GM10847 (cell line): Measurements from ENCODE around the gene RACGAP1.

Experiments
- POLR2A ChIP-seq: IDR thresholded peaks from 2 replicates; pipeline ENCODE4 v1.6.1; 2011; ENCODE audit not compliant: insufficient read length; ENCODE audit errors: extremely low read depth

Gene RACGAP1

DNA sequence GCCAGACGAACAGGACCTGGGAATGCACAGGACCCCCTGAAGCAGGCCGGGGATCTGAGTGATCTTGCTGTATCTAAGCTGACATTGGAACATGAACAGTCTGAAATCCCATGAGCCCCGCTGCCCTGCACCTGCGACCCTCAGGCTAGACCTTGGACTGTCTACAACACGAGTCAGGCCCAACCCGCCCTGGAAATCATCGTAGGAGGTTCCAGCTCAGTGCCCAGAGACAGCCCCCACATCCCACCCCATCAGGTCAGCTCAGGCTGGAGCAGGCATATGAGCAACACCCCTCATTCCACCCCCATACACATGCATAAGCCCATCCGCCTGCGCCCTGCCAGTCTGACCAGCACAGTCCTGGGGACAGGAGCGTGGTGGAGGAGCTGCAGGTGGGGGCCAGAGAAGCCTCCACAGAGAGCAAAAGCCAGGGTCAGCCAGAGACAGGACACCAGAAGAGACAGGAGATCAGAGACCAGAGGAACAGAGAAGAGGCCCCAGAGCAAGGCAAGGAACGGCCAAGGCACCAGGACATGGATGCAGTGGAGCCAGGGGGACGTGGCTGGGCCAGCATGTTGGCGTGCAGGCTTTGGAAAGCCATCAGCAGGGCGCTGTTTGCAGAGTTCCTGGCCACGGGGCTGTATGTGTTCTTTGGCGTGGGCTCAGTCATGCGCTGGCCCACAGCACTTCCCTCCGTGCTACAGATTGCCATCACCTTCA is 52.5 kb downstream of the RACGAP1 start, which contains the start of gene AQP6:
Gene AQP6, plus strand, starts transcription at position 307 of the 720 bp plus-strand sequence. Its CDS starts 227 bp downstream, at position 534.
- TF ChIP-seq POLR2A = no peak

DNA sequence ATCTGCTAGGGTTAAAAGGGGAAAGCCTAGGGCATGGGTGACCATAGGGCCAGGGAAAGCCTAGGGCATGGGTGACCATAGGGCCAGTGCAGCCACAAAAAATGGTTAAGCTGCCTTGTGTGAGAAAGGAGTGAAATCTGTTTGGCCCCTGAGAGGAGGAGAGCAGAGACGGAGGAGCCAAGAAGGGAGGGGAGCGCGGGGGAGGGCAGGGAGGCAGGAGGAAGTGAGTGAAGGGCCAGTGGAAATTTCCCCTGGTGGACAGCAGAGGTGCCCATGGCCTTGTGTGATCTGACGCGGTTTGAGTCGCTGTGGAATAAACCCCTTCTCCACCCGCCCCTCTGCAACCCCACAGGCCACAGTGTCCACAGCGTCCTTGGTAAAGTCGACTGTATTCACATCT is 53.2 kb downstream of the RACGAP1 start:
- no peak for TF ChIP-seq POLR2A

DNA sequence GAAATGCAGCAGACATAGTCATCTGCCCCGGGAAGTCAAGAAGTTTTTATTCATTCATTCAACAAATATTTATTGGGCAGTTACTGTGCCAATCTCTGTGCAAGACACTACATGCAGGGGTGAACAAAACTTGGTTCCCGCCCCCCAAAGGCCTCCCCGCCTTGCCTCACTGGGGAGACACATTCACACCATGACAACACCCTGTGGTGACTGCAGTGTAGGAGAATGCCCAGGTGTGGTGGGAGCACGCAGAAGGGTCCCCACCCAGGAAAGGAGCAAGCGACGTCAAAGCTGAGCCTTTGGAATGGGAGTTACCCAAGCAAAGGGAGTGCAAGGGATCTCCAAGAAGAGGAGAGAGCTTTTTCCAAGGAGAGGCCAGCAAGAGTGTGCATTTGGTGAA is 54.2 kb downstream of the RACGAP1 start:
- TF ChIP-seq POLR2A = no peak

DNA sequence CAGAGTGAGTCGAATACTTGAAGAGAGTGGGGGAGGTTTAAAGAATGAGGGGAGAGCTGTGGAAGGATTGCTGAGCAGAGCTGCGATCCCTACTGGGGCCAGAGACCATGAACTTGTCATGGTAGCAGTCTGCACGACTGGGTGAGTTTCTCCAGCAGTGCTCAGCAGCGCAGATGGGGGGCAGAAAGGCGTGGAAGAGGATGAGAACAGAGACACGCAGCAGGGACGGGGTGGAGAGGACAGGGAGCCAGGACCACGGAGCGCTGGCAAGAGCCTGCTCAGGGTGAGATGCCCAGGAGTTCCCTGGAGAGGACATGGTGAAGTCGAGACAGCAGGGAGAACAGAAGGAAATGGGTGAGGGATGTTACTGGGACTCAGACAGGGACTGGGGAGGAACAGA is 54.6 kb downstream of the RACGAP1 start:
- no peak for TF ChIP-seq POLR2A

DNA sequence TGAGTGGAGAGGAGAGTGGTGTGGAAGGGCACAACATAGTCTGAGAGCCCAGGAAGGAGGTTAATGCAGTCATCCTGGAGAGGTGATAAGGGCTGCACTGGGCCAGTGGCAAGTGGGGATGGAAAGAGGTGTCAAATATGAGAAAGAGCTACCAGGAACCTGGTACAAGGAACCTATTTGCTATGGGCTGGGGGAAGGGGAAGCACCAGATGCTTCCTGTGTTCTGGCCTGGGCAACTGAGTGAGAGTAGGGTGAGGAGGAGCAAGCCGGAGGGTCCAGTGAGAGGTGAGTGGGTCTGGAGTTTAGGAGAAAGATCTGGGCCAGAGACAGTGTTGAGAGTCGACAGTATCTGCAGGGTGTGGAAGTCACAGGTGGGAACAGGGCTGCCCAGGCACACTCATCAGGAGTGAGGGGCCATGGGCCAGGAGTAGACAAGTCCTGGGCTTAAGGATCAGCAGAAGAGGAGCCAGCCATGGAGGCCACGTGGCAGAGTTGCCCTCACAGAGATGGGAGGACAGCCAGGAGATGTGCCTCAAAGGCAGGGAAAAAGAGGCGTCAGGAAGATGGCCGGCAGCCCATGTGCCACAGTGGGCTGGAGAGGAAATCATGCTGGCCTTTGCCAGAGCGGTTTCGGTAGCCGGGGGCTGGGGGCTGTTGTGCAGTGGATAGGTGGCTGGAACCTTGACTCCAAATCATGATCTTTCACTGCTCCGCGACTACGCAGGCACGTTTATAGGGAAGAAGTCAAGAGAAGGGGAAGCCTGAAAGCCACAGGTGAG is 55.5 kb downstream of the RACGAP1 start:
- no peak for TF ChIP-seq POLR2A

DNA sequence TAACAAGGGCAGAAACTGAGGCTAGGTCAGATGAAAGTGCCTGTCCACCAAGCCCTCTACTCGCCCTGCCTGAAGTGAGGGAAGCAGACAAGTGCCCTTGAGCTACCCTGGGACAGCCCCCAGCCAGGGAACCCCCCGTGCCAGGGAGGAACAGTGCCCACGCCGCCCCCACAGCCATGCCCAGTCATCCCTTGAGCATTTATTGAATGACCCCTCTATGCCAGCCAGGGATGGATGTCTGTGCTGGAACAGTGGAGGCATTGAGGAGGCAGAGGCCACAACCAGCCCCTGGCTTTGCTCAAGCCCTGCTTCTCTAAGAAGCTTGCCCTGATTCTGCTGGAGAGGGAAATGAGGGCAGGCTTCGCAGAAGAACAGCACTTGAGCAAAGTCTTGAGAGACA is 56.3 kb downstream of the RACGAP1 start:
- no peak for TF ChIP-seq POLR2A

DNA sequence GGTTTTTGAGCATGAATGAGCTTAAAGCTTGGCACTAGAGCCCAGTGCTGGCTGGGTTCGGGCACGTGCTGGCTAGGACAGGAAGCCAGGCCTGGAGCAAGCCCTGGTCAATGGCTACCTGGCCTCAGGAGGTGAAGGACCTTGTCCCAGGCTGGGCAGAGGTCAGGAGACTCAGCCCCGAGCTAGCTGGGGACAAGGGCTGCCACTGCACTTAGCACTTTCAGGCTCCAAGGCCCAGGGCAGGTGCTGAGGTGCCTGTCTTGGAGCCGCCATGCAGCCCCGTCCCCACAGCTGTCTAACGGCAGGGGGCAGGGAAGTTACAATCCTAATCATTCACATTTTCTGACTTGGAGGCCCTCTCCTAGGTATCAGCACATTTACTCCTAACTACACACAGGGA is 56.8 kb downstream of the RACGAP1 start:
- TF ChIP-seq POLR2A = no peak

DNA sequence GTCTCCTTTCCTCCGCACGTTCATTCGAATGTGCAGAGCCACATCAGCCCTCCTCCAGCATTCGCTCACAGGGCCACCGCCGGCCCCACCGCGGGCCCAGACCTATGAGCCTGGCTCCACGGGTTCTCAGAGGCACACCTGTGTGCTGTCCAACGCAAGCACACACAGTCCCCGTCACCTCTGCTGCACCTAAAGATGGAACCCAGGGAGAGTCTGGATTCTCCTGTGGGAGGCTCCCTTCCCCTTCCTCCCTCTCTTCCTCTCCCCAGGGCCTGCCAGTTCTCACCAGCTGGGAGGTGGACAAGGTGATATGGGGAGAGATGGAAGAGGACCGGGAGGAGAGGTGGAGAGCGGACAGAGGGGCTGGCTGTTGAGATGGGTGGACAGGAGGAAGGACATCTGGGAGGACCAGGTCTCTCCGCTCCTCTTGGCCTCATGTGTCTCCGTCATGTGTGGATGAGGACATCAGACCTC is 57.5 kb downstream of the RACGAP1 start:
- TF ChIP-seq POLR2A = no peak

DNA sequence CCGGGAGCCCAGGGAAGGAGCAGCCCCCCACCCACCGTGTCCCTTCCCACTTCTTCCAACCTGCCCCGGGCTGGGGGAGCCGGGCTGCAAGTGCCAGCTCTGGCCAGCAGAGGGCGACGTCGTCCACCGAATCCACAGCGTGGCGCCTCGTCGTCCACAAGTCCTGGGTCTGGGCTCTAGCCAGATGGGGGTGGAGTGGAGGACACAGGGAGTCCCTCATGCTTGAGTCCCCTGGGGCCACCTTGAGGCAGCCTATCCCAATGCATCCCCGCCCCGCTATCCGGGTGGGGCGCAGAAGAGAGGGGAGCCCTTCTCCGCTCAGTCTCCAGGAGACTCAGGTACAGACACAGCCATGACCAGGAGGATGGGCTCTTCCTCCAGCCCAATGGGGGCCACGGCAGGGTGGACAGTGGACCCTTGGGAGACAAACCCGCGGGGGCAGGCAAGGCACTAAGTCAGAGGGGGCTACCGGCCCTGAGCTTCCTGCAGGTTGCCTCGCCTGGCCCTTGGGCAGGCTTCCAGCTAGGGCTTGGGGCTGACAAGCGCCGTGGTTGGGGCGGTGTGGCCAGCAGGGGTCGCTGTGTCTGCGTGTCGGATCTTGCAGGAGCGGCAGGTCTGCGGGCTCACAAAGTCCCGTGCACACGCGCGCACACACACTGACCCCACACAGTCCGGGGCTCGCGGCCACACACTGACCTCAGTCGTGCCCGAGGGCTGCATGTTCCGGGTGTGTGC is 58.1 kb downstream of the RACGAP1 start:
- no peak for TF ChIP-seq POLR2A

DNA sequence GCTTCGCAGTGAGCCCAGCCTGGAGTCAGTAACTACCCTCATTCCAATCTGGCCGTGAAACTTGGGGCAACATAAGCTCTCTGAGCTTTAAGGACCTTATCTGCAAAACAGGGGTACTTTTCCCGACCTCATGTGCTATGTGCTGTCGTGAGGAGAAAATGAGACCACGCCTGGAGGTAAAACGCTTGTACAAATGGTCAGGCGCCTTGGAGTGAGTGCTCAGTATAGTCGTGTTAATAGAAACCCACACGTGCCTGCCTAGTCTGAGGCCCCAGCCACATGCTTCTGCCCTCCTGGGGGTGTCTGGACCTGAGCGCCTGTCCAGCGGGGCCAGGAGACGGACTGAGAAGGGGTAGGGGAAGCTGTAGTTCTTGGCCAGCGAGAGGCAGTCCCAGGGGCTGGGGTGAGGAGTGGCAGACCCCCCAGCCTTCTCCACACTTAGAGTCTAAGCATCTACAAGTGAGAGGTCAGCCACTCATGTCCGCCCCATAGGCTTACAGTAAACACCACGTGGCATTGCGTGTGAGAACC is 58.7 kb downstream of the RACGAP1 start:
- no peak for TF ChIP-seq POLR2A

DNA sequence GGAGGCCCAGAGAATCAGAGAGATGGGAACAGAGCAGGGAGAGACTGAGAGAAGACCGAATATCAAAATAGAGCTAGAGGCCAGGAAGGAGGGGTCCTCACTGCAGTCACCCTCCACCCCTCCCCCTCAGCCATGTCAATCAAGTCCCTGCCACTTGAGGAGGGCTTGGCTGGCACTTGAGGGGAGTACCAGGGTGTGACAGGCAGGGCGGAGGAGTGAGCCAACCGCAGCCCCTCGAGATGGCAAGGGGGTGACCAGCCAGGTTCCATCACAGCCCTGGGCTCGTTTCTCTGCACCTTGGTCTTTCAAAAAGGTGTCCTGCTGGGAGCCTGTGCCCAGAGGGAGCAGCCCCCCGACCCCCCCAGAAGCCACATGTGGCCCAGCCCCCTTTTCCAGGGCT is 59.5 kb downstream of the RACGAP1 start:
- TF ChIP-seq POLR2A = no peak

DNA sequence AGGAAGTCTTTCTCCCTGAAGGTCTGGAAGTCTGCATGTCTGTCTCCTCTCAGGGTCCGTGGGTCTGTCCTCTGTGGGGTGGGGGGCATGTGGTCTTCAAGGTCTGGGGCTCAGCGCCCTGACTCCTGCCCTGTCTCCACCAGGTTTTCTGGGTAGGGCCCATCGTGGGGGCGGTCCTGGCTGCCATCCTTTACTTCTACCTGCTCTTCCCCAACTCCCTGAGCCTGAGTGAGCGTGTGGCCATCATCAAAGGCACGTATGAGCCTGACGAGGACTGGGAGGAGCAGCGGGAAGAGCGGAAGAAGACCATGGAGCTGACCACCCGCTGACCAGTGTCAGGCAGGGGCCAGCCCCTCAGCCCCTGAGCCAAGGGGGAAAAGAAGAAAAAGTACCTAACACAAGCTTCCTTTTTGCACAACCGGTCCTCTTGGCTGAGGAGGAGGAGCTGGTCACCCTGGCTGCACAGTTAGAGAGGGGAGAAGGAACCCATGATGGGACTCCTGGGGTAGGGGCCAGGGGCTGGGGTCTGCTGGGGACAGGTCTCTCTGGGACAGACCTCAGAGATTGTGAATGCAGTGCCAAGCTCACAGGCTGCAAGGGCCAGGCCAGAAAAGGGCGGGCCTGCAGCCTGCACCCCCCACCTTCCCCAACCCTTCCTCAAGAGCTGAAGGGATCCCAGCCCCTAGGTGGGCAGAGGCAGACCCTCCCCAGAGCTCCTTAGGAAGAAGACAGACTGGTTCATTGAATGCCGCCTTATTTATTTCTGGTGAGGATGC is 60.3 kb downstream of the RACGAP1 start:
- TF ChIP-seq POLR2A = no peak

DNA sequence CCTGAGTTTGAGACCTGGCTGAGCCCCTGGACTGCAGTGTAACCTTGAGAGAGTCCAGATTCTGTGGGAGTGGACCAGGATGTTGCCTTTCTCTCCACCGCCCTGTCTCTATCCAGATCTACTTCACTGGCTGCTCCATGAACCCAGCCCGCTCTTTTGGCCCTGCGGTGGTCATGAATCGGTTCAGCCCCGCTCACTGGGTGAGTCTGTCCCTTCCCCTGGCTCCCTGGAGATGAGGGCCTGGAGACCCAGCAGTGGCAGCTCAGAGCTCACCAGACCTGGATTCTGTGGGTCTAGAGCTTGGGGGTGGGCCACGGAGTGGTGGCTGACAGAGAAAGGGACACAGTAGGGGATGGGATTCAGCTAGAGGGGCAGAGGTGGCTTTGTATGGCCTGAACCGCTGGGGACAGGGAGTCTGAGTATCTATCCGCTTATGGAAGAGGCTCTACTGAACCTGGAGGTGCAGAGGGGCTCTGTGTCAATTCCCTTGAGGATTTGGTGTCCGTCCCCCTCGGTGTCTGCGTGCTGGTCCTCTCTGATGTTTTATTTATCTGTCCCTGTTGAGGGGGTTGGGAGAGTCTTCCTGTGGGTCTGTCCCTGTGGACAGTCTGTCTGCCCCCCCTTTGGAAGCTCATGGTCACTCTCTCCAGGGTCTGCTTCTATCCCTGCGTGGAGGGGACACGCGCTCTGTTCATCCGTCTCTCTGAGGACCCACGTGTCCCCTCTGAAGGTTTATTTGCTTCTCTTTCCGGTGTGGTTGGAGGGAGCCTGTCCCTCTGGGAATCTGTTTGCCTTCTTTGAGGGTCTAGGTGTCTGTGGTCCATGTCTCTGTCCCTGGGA is 61.1 kb downstream of the RACGAP1 start:
- no peak for TF ChIP-seq POLR2A
